Heart left ventricle (tissue), 16 donors: Measurements from ENCODE around the gene SPATA45. TPM values are rescaled to one million over a fixed set of nuclear protein-coding genes. Genes with fewer than 3 reads are reported as not detected.
"Not testable (repeated sequence)": the region's sequence is repeated elsewhere in the genome, so short reads cannot be mapped to it uniquely, and the experiment has no call there.

Experiments
- ATAC-seq, 4 donors: fragments of 200-7000 bp; cut with Tn5 transposase; one replicate each; pipeline ENCODE4 v1.9.1; 2020 to 2022; ENCODE audit warnings: moderate library complexity in 4 of 4, mild to moderate bottlenecking in 3 of 4, moderate number of reproducible peaks in 1 of 4
- DNase-seq, 5 donors: peaks; one replicate each; pipeline ENCODE4 v3.0.0-alpha.2; 2020
- H3K27ac ChIP-seq, 12 donors: fragments of 200-600 bp; sonication (generic) in 4 of 12; one replicate each; pipeline versions ENCODE4 v1.5.0 to v1.8.0; 2016 to 2022; ENCODE audit warnings: mild to moderate bottlenecking in 2 of 12
- H3K27me3 ChIP-seq, 9 donors: fragments of 200-600 bp; sonication (generic) in 2 of 9; one replicate each; pipeline versions ENCODE4 v1.5.1 to v1.8.0; 2016 to 2022; ENCODE audit warnings: mild to moderate bottlenecking in 3 of 9
- H3K36me3 ChIP-seq, 9 donors: fragments of 200-600 bp; sonication (generic) in 2 of 9; one replicate each; pipeline versions ENCODE4 v1.5.0 to v1.8.0; 2018 to 2022; ENCODE audit warnings: mild to moderate bottlenecking in 2 of 9
- H3K4me1 ChIP-seq, 12 donors: fragments of 200-600 bp; sonication (generic) in 4 of 12; one replicate each; pipeline versions ENCODE4 v1.5.0 to v1.8.0; 2016 to 2022; ENCODE audit warnings: mild to moderate bottlenecking in 3 of 12
- H3K4me3 ChIP-seq, 12 donors: fragments of 200-600 bp; sonication (generic) in 4 of 12; one replicate each; pipeline versions ENCODE4 v1.5.0 to v1.8.0; 2017 to 2022; ENCODE audit warnings: mild to moderate bottlenecking in 9 of 12, moderate library complexity in 4 of 12
- H3K9me3 ChIP-seq, 12 donors: fragments of 200-600 bp; sonication (generic) in 4 of 12; one replicate each; pipeline versions ENCODE4 v1.5.0 to v1.8.0; 2016 to 2022; ENCODE audit warnings: mild to moderate bottlenecking in 1 of 12
- CTCF ChIP-seq, 12 donors: fragments of 200-600 bp; sonication (generic) in 4 of 12; IDR thresholded peaks; one replicate each; pipeline versions ENCODE4 v1.5.0 to v1.8.0; 2018 to 2022; ENCODE audit warnings: antibody characterized with exemption in 12 of 12, mild to moderate bottlenecking in 5 of 12
- POLR2A ChIP-seq, 2 donors: fragments of 450-650 bp; IDR thresholded peaks; one replicate each; pipeline ENCODE4 v1.6.1; 2017; ENCODE audit warnings: antibody characterized with exemption in 2 of 2, mild to moderate bottlenecking in 2 of 2, moderate library complexity in 2 of 2
- WGBS, 4 donors: extraction: QIAGEN DNeasy Blood & Tissue Kit in 2 of 4; methylation state at CpG; one replicate each; pipeline versions ENCODE4 v1.1.5 to v1.1.7; 2013 to 2018; 5-methylcytosine and 5-hydroxymethylcytosine counted together
- intact Hi-C, 10 donors: fragments of 100-400 bp; cut with DNase I; formaldehyde crosslinking; loops; one replicate each; pipeline versions ENCODE4 v1.11.1 to v1.14.2; 2022
- polyA plus RNA-seq, 2 donors: library from polyadenylated mRNA; stranded (reverse); fragments of 200-250 nt; gene quantifications; one replicate each; pipeline ENCODE4 v1.2.3, GENCODE V29; 2013
- total RNA-seq, 9 donors: library from RNA; depleted of rRNA in 2 of 9; stranded (reverse); fragments of >200 nt in 2 of 9; fragmentation: NEBNext Ultra II Directional in 3 of 9; extraction: Animal tissue kit (Norgen Biotek cat#: 25700) in 3 of 9; gene quantifications; one replicate each; pipeline versions ENCODE4 v1.1.0 to v1.2.4, GENCODE V29; 2016 to 2023
- donor health status: ischemic (EF 13 %, LVEDD 7.1; RV severe dilation, severe dysfunction).
- donor health status: healthy with polysubstance abuse.
- donor health status: DM: no; HTN: yes; CAD: no.
- donor health status: DM: no; HTN: no; CAD: no.
- donor health status: ischemic (EF 25% LVEDD 6.9; RV normal size, moderate dysfunction).
- donor health status: ischemic (EF 25% LVEDD 5.7; RV mildly dilated, moderate dysfunction).
- donor health status: healthy.
- donor health status: DM: yes; HTN: yes; CAD: no.
- donor health status: ischemic (EF 35%, LVEDD 5.7; RV mildly dilated, moderate dysfunction).
- donor health status: nonischemic (EF 11% LVEDD 7.7; RV severe dilation, severe dysfunction).
- donor health status: DM: yes; HTN: yes; CAD: no.
- donor health status: PGD.
- donor health status: ischemic (EF 29% LVEDD 5.4; RV normal size, mild dysfunction).
- donor health status: nonischemic (EF 23%, LVEDD 6.1; RV moderate dilation, normal function).

SPATA45 gene
- total and polyA plus RNA-seq, 11 donors, result not detected

GRCh38 chr1:212864201-212864600 lies 16.8 kb upstream of the SPATA45 start:
- intact Hi-C loops, result no loop called here
- ATAC-seq, result no peak
- Histone ChIP-seq H3K4me3 (no peak overlapping the region), H3K27me3 (no peaks in the 10 kb centered on the region), H3K4me1 (peaks cover 0 to 35% (median 12%) of the 10 kb centered on the region in 12 donors), H3K9me3 (no peaks in the 10 kb centered on the region), H3K27ac (no peak overlapping the region), H3K36me3 (peaks cover 0 to 41% (median 22%) of the 10 kb centered on the region in 9 donors)
- TF ChIP-seq POLR2A (IDR thresholded peaks at IDR 0.05) (no peak), CTCF (IDR thresholded peaks at IDR 0.05) (no peak)
- WGBS, 4 donors, result 79 to 91% (median 87%) methylated on average over 4 of the region's 4 CpGs
- DNase-seq, result no peak

DNA sequence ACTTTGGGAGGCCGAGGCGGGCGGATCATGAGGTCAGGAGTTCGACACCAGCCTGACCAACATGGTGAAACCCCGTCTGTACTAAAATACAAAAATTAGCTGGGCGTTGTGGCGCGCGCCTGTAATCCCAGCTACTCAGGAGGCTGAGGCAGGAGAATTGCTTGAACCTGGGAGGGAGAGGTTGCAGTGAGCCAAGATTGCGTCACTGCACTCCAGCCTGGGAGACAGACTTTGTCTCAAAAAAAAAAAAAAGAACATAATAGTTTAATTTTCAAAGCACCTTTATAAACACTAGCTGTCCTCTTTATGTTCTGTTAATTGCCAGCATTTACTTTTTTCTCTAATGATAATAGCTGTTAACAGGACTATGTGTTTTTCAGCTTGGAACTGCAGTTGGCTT lies 15.9 kb upstream of the SPATA45 start:
- H3K27ac ChIP-seq, DNase-seq, H3K9me3 ChIP-seq, ATAC-seq, H3K4me3 ChIP-seq, H3K27me3 ChIP-seq, intact Hi-C loops: not testable (repeated sequence)
- Histone ChIP-seq H3K36me3 (peaks cover 0 to 32% (median 14%) of the 10 kb centered on the region in 9 donors), H3K4me1 (peaks cover 0 to 40% (median 18%) of the 10 kb centered on the region in 12 donors)
- 87 to 93% (median 88%) methylated on average over 10 of the region's 10 CpGs for whole genome bisulfite sequencing, 4 donors

DNA sequence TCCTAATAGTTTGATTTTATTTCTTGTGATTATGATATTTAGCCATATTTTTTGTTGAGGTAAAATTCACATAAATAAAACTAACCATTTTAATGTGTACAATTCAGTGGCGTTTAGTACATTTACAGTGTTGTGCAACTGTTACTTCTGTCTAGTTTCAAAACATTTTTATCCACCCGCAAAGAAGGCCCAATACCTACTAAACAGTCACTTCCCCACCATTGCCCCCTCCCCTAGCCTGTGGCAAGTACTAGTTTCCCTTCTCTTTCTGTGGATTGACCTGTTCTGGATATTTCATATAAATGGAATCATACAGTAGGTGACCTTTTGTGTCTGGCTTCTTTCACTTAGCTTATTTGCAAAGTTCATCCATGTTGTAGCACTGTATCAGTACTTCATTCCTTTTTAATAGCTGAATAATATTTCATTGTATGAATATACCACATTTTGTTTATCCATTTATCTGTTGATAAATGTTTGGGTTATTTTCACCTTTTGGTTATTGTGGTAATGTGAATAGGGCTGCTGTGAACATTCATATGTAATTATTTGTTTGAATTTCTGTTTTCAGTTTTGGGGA lies 14.8 kb upstream of the SPATA45 start:
- no peak overlapping the region for H3K4me3 ChIP-seq
- DNase-seq (no peak), ATAC-seq (no peak)
- H3K36me3 ChIP-seq, result peaks cover 0 to 25% (median 10%) of the 10 kb centered on the region in 9 donors
- 90 to 96% (median 95%) methylated on average over 2 of the region's 2 CpGs for WGBS, 4 donors
- no peaks in the 10 kb centered on the region for H3K27me3 ChIP-seq
- H3K9me3 ChIP-seq, result no peaks in the 10 kb centered on the region
- H3K4me1 ChIP-seq, result peaks cover 0 to 42% (median 20%) of the 10 kb centered on the region in 12 donors
- TF ChIP-seq CTCF (IDR thresholded peaks at IDR 0.05) (no peak), POLR2A (IDR thresholded peaks at IDR 0.05) (no peak)
- intact Hi-C loops, result no loop called here
- H3K27ac ChIP-seq, result no peak overlapping the region

GRCh38 chr1:212860713-212861581 lies 13.5 kb upstream of the SPATA45 start:
- TF ChIP-seq POLR2A (IDR thresholded peaks at IDR 0.05), result no peak
- no peak for TF ChIP-seq CTCF (IDR thresholded peaks at IDR 0.05)

More at GRCh38 chr1:212860713-212861581, 13.5 kb upstream of the SPATA45 start:
- Histone ChIP-seq H3K27ac (no peak overlapping the region), H3K27me3 (no peaks in the 10 kb centered on the region), H3K4me1 (peaks cover 0 to 48% (median 25%) of the 10 kb centered on the region in 12 donors), H3K4me3 (no peak overlapping the region), H3K36me3 (peaks cover 0 to 14% (median 0%) of the 10 kb centered on the region in 9 donors), H3K9me3 (no peaks in the 10 kb centered on the region)
- intact Hi-C loops, result no loop called here
- 71 to 81% (median 72%) methylated on average over 5 of the region's 5 CpGs for WGBS, 4 donors
- no peak for ATAC-seq
- no peak for DNase-seq
